ENCODE data around the gene MYO1H.

DNA sequence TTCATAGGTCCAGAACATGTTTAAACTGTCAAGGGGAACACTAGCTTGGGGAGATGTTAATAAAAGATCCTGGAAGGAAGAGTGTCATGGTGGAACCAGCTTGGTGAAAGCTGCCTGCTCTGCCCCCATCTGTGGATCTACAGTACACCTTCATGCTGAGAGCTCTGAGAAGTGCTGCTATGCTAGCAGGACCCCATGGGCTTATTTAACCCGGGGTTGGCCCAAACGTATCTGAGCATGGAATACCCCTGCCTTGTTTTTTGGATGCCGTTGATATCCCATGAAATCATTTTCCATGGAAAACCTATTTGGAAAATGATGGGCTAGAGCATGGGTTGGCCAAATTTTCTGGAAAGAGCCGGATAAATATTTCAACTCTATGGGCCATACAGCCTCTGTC is 144.0 kb downstream of the MYO1H start:
- TF ChIP-seq CTCF (IDR thresholded peaks at IDR 0.05) (no peak), POLR2A (IDR thresholded peaks at IDR 0.05) (no peak)
